ENCODE results near the gene TMEM250.
"Not testable (repeated sequence)": the region's sequence is repeated elsewhere in the genome, so short reads cannot be mapped to it uniquely, and the experiment has no call there.

Gene TMEM250

GRCh38 chr9:136110082-136111061 lies 8.3 kb downstream of the TMEM250 start:
- no peak for DNase-seq

DNA sequence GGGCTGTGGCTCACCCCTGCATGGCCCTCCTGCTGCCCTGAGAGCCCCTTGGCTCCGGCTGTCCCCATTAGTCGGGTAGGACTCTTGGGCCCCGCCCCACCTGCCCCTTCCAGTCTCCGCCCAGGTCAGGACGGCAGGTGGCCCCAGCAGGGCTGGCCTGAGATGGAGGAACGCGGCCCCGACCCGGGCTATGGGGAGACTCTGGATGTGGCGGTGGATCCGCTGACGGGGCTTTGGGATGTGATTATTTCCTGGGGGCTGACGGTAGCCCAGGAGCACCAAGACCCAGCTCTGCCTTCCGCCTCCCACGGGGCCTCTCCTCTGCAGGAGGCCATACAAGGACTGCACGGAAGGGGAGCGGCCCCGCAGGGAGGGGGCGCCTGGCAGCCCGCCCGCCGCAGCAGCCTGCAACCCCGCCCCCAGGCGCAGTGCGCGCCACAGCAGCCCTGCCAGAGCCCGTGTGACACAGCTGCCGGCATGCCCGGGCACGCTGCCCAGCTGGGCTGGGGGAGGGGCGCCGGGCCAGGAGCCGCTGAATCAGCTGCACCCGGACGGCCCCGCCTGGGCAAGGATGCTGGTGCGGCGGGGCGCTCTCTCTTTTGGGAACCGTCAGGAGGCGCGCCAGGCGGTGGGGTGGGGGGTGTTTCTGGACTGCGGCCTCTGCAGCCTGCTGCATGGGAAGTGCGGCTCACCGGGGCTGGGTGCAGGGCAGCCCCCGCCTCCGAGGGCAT lies 9.2 kb downstream of the TMEM250 start:
- peak; percentile 92 for DNase-seq

GRCh38 chr9:136108648-136109266 lies 9.9 kb downstream of the TMEM250 start:
- no peak for DNase-seq

DNA sequence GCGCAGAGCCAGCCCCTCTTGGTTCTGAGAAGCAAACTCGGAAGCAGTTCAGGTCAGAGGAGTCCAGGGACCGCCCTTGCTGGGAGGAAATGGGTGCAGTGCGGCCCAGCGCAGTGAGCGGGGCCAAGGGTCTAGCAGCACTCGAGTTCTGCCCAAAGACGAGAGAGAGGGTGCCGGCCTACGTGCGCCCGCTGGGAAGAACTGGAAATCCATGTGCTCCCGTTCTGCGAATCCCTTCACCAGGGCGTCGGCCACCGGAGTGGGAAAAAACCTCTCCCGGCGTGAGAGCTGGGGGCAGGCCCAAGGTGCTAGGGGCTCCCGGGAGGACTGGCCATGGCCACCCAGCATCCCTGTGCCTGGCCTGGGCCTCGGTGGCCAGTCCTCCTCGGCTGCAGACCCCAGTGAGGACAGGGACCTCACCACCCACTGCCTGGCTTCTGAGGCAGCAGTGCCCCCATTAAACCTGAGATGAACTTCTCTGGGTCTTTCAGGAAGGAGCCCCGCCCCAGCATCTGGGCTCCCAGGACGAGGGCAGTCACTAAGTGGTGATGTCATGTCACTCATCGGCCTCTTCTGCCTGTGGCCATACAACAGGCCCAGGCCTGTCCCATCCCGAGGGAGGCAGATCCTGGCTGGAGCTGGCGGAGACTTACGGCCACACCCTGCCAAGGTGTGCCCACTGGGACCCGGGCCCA lies 10.6 kb downstream of the TMEM250 start:
- DNase-seq = no peak

DNA sequence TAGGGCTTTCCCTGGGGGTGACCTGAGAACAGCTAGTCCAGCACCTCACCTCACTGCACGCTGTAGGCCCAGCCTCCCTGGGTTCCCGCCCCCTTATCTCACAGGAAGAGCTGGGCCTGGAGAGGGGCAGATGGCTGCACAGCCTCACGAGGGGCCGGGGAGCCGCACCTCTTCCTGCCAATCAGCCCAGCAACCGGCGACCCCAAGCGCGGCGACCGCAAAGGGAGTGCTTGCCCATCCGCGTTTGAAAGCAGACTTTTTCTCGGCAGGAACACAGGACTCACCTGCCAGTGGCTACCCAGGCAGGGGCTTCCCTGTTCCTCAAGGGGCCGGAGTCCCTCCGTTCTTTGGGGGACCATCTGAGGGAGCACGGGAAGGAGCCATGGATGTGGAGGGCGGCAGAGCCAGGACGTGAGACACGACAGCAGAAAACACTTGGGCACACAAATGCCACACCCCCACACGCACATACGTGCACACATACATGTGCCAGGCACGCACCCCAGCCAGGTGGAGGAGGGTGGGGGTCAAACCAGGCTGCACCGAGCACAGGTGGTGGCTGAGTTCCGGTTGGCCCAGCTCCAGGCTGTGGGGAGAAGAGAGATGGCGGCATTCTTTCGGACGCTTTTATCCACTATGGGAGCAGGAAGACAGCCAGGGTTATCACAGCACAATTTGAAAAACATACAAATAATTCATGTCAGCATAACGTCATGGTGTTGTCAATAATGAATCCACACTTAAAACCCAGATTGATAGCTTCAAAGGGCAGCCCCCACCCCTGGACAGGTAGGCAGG lies 11.3 kb downstream of the TMEM250 start:
- peak; percentile 51 for DNase-seq

- no peak for DNase-seq
Observed at GRCh38 chr9:136105398-136106135, 13.1 kb downstream of the TMEM250 start.

DNA sequence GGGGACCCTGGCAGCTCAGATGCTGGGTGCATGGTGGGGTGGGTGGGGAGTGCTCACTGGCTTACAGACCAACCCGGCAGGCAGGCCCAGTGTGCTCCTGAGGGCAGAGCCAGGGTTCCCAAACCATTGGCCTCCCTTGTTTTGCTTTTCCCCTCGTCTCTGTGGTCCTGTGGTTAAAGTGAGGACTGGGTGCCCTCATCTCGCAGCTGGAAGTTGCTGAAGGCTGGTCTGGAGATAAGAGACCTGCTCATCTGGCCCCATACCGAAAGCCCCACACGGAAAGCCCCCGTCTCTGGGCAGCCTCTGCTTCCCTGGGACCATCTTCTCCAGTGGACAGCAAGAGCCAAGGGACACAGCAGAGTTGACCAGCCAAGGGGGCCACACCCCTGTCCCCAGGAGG lies 13.8 kb downstream of the TMEM250 start:
- no peak for DNase-seq

GRCh38 chr9:136104488-136104800 lies 14.2 kb downstream of the TMEM250 start:
- DNase-seq = no peak

DNA sequence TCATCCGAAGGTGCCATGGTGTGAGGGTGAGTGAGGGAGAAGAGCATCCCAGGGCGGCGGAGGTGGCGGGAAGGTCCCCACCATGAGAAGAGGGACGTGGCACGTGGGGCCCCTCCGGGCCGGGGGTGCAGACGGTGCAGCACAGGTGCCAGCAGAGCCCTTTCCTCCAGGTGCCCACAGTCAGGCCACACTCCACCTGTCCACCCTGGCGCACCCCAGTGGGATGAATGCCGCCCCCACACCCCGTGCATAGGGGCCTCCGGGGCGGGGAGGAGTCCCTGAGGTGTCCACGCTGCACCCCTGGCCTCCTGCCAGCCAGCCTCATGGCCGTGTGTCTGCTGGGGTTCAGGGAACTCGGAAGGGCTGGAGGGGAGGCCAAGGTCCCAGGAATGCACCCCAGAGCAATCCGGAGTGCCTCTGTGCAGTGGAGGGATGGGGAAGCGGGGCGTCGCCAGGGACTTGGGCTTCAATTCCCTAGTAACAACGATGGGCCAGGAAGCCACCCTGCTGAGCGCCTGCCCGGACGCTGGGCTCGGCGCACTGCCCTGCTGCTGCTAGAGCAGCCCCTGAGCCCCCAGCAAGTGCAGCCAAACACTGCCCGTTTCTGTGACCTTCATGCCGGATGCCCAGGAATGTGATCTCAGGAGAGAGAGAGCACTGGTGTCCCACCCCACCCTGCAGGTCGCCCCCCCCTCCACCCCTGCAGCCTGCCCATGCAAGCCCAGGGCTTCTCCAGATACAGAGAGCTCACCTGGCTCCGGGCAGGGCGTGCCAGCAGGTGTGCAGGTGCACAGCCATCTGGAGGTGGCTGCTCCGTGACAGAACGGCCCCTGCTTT lies 14.8 kb downstream of the TMEM250 start:
- no peak for DNase-seq

- not testable (repeated sequence) for DNase-seq
Observed at GRCh38 chr9:136101615-136102074, 17.0 kb downstream of the TMEM250 start.

DNA sequence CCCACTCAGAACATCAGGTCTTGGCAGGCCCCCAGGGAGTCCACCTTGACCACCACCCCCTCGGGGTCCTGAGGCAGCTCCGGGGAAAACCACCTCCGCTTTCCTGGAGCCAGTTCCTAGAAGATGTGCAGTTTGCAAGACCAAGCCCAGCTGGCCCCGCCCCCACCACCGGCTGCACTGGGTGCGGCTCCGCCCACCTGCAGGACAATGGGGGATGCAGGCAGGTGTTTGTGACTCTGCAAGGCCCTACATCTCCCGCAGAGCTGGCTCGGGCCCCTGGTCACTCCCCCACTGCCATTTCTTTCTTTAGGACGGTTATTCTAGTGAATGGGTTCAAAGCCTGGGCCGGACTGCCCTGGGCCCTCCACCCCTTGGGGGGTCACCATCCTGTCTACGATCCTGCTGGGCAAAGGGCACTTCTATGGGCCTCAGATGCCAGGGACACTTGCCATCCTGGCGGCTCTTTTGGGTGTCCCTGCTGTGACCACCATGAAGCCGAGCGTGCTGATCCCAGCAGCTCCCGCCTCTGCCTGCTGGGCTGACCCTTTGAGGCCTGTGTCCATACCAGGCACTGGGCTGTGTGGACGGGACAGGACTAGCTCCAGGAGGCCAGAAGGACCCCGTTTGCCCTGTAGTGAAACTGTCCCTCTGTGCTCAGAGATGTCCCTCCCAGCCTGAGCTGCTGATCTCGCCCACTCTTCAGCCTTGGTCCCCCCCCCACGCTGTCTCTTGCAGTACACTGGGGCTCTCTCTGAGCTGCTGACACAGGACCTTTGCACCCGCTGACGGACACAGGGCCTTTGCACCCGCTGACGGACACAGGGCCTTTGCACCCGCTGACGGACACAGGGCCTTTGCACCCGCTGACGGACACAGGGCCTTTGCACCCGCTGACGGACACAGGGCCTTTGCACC lies 17.7 kb downstream of the TMEM250 start:
- DNase-seq = no peak

GRCh38 chr9:136099542-136099941 lies 19.1 kb downstream of the TMEM250 start:
- no peak for DNase-seq

DNA sequence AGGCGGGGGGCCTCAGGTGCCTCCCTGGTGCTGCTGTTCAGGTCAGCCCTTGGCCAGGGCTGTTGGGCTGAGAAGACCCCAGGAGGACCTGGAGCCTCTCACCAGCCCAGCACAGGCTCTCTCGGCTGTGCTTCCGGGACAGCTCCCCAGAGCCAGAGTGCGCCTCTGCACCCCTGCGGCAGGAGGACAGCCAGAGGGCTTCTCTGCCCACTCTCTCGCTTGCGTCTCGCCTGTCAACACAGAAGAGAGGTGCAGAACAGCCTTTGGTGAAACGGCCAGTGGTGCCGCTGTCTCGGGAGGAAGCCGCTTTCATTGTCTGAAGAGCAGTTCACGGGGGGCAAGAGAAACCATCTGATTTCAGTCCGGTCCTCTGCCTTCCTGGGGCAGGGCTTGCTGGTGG lies 19.8 kb downstream of the TMEM250 start:
- no peak for DNase-seq

DNA sequence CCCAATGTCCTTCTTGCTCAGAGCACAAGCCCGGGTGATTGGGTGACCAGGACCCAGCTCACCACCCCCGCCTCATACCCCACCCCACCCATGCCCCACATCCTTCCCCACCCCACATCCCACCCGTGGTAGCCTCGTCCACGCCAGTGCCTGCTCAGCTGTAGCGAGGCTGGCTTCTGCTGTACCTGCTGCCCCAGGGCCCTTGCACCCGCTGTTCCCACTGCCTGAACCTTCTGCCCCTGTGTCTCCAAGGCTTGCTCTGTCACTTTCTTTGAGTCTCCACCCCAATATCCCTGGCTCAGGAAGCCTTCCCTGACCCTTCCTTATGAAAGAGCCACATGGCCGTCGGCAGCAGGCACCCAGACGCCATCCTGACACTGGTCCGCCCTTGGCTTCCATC lies 20.5 kb downstream of the TMEM250 start:
- DNase-seq = no peak

DNA sequence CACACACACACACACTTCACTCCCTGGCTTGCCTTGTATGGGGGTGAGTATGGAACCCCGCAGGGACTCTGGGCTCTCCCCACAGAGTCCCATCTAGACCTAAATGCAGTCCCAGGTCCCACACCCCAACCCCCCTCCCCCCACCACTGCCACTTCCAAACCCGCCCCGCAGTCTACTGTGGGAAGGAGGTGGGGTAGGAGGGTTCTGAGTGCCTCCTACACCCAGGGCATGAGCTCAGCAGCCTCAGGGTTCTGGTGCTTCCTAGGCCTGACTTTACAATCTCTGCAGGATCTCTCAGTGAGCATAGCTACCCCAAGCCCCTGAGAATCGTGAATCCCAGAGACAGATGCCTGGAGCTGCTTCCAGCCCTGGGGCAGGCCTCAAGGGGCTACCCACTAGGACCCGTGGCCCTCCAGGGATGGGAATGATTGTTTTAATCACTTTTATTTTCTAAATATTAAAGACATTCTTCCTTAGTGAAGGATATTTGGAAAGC lies 22.1 kb downstream of the TMEM250 start:
- DNase-seq = no peak

GRCh38 chr9:136095070-136096058 lies 23.3 kb downstream of the TMEM250 start, which contains the start of gene NACC2:
NACC2 (minus strand) TSS chr9:136095289; CDS start chr9:136050521, 44,768 bp downstream.
- peak; percentile 49 for DNase-seq
